HG03460 (cell line): Measurements from ENCODE around the gene FHL2.

ENCODE experiments used
- ATAC-seq: cut with Tn5 transposase; IDR thresholded peaks from one replicate; pipeline ENCODE4 v1.9.1; 2021; ENCODE audit not compliant: unreplicated experiment

FHL2 gene

GRCh38 chr2:105399207-105399861 lies 483 bp upstream of the FHL2 start:
- no peak for ATAC-seq

- ATAC-seq = no peak
Observed at GRCh38 chr2:105397953-105398335, 907 bp downstream of the FHL2 start.

- no peak for ATAC-seq
Observed at GRCh38 chr2:105397025-105397722, 1.7 kb downstream of the FHL2 start.

- ATAC-seq = no peak
Observed at GRCh38 chr2:105396254-105397024, 2.4 kb downstream of the FHL2 start.

- ATAC-seq = no peak
Observed at GRCh38 chr2:105395691-105396090, 3.2 kb downstream of the FHL2 start.

- ATAC-seq = no peak
Observed at GRCh38 chr2:105394951-105395611, 3.8 kb downstream of the FHL2 start.

GRCh38 chr2:105393373-105394055 lies 5.3 kb downstream of the FHL2 start:
- ATAC-seq = no peak

GRCh38 chr2:105391763-105392662 lies 6.8 kb downstream of the FHL2 start:
- ATAC-seq = no peak

GRCh38 chr2:105391058-105391627 lies 7.7 kb downstream of the FHL2 start:
- no peak for ATAC-seq

GRCh38 chr2:105390454-105390853 lies 8.4 kb downstream of the FHL2 start:
- no peak for ATAC-seq

GRCh38 chr2:105388971-105389381 lies 9.9 kb downstream of the FHL2 start:
- no peak for ATAC-seq

- no peak for ATAC-seq
Observed at GRCh38 chr2:105387225-105387624, 11.6 kb downstream of the FHL2 start.

GRCh38 chr2:105385731-105386540 lies 12.9 kb downstream of the FHL2 start:
- ATAC-seq = no peak

- ATAC-seq = no peak
Observed at GRCh38 chr2:105384861-105385260, 14.0 kb downstream of the FHL2 start.

GRCh38 chr2:105384216-105384615 lies 14.6 kb downstream of the FHL2 start:
- ATAC-seq = no peak

- ATAC-seq = no peak
Observed at GRCh38 chr2:105383432-105384166, 15.3 kb downstream of the FHL2 start.

- no peak for ATAC-seq
Observed at GRCh38 chr2:105382177-105382576, 16.7 kb downstream of the FHL2 start.

- ATAC-seq = no peak
Observed at GRCh38 chr2:105381101-105381668, 17.7 kb downstream of the FHL2 start.
